ENCODE data around the gene SPDYE4.
A peak's percentile ranks its signal among the peaks of the same experiment; 100 is the strongest.

SPDYE4 gene

GRCh38 chr17:8785547-8786413 is 27.4 kb upstream of the SPDYE4 start:
- peak in 2 of 3 experiments; percentile 26 to 68 for DNase-seq (ENCODE audit: low read depth in 2 of 3, low spot score in 2 of 3)

GRCh38 chr17:8782176-8782575 is 23.8 kb upstream of the SPDYE4 start:
- no peak for DNase-seq (ENCODE audit: low read depth in 2 of 3, low spot score in 2 of 3)

- DNase-seq (ENCODE audit: low read depth in 2 of 3, low spot score in 2 of 3): no peak
Observed at GRCh38 chr17:8781776-8782175, 23.4 kb upstream of the SPDYE4 start.

GRCh38 chr17:8776881-8777280 is 18.5 kb upstream of the SPDYE4 start:
- DNase-seq (ENCODE audit: low read depth in 2 of 3, low spot score in 2 of 3): no peak

GRCh38 chr17:8776248-8776647 is 17.9 kb upstream of the SPDYE4 start:
- no peak for DNase-seq (ENCODE audit: low read depth in 2 of 3, low spot score in 2 of 3)

- DNase-seq (ENCODE audit: low read depth in 2 of 3, low spot score in 2 of 3): no peak
Observed at GRCh38 chr17:8766731-8767130, 8.4 kb upstream of the SPDYE4 start.

GRCh38 chr17:8762012-8762411 is 3.7 kb upstream of the SPDYE4 start:
- no peak for DNase-seq (ENCODE audit: low read depth in 2 of 3, low spot score in 2 of 3)

- DNase-seq (ENCODE audit: low read depth in 2 of 3, low spot score in 2 of 3): no peak
Observed at GRCh38 chr17:8757189-8757588, 1.2 kb downstream of the SPDYE4 start.

- DNase-seq (ENCODE audit: low read depth in 2 of 3, low spot score in 2 of 3): no peak
Observed at GRCh38 chr17:8755590-8756255, 2.6 kb downstream of the SPDYE4 start.

GRCh38 chr17:8754890-8755289 is 3.5 kb downstream of the SPDYE4 start:
- no peak for DNase-seq (ENCODE audit: low read depth in 2 of 3, low spot score in 2 of 3)

GRCh38 chr17:8753976-8754440 is 4.3 kb downstream of the SPDYE4 start:
- no peak for DNase-seq (ENCODE audit: low read depth in 2 of 3, low spot score in 2 of 3)

- no peak for DNase-seq (ENCODE audit: low read depth in 2 of 3, low spot score in 2 of 3)
Observed at GRCh38 chr17:8753136-8753975, 5.0 kb downstream of the SPDYE4 start.

GRCh38 chr17:8749616-8750015 is 8.7 kb downstream of the SPDYE4 start:
- DNase-seq (ENCODE audit: low read depth in 2 of 3, low spot score in 2 of 3): no peak

- no peak for DNase-seq (ENCODE audit: low read depth in 2 of 3, low spot score in 2 of 3)
Observed at GRCh38 chr17:8747742-8748141, 10.6 kb downstream of the SPDYE4 start.

- no peak for DNase-seq (ENCODE audit: low read depth in 2 of 3, low spot score in 2 of 3)
Observed at GRCh38 chr17:8746501-8747236, 11.7 kb downstream of the SPDYE4 start.

- DNase-seq (ENCODE audit: low read depth in 2 of 3, low spot score in 2 of 3): peak; percentile 55 to 86 (median 80)
Observed at GRCh38 chr17:8745586-8746500, 12.5 kb downstream of the SPDYE4 start.

- DNase-seq (ENCODE audit: low read depth in 2 of 3, low spot score in 2 of 3): no peak
Observed at GRCh38 chr17:8744086-8744785, 14.1 kb downstream of the SPDYE4 start.

GRCh38 chr17:8742819-8743218 is 15.5 kb downstream of the SPDYE4 start:
- DNase-seq (ENCODE audit: low read depth in 2 of 3, low spot score in 2 of 3): no peak

GRCh38 chr17:8742274-8742673 is 16.1 kb downstream of the SPDYE4 start:
- DNase-seq (ENCODE audit: low read depth in 2 of 3, low spot score in 2 of 3): no peak

All from activated CD8-positive, alpha-beta memory T cell treated with anti-CD3 and anti-CD28 coated beads for 48 hours (primary cell).